Activated CD8-positive, alpha-beta memory T cell treated with anti-CD3 and anti-CD28 coated beads for 24 hours (primary cell): ENCODE data around the gene KCNV2.

Experiments used
- DNase-seq: peaks from one replicate; pipeline ENCODE4 v3.0.0-alpha.2; 2020

The KCNV2 gene

GRCh38 chr9:2722715-2723114 lies 5.4 kb downstream of the KCNV2 start:
- DNase-seq: no peak

- no peak for DNase-seq
These were observed 6.2 kb downstream of the KCNV2 start for GRCh38 chr9:2723376-2724065.

- no peak for DNase-seq
These were observed 7.8 kb downstream of the KCNV2 start for GRCh38 chr9:2725126-2725525.

- no peak for DNase-seq
These were observed 8.8 kb downstream of the KCNV2 start for GRCh38 chr9:2725898-2726649.

- DNase-seq: no peak
These were observed 9.5 kb downstream of the KCNV2 start for GRCh38 chr9:2726650-2727340.

- no peak for DNase-seq
These were observed 10.1 kb downstream of the KCNV2 start for GRCh38 chr9:2727374-2727773.

GRCh38 chr9:2727966-2728613 lies 10.8 kb downstream of the KCNV2 start:
- no peak for DNase-seq

GRCh38 chr9:2729003-2729402 lies 11.7 kb downstream of the KCNV2 start:
- DNase-seq: no peak

GRCh38 chr9:2729721-2730120 lies 12.4 kb downstream of the KCNV2 start:
- DNase-seq: no peak

- no peak for DNase-seq
These were observed 13.7 kb downstream of the KCNV2 start for GRCh38 chr9:2730971-2731370.

GRCh38 chr9:2732492-2732891 lies 15.2 kb downstream of the KCNV2 start:
- DNase-seq: no peak

- no peak for DNase-seq
These were observed 23.3 kb downstream of the KCNV2 start for GRCh38 chr9:2740616-2741015.

- DNase-seq: no peak
These were observed 24.3 kb downstream of the KCNV2 start for GRCh38 chr9:2741441-2742158.

- DNase-seq: no peak
These were observed 24.9 kb downstream of the KCNV2 start for GRCh38 chr9:2742214-2742613.

GRCh38 chr9:2743937-2744529 lies 26.7 kb downstream of the KCNV2 start:
- no peak for DNase-seq

- DNase-seq: no peak
These were observed 28.5 kb downstream of the KCNV2 start for GRCh38 chr9:2745560-2746380.

GRCh38 chr9:2749485-2749884 lies 32.2 kb downstream of the KCNV2 start:
- no peak for DNase-seq

GRCh38 chr9:2755285-2755684 lies 38.0 kb downstream of the KCNV2 start:
- DNase-seq: no peak

- DNase-seq: no peak
These were observed 41.0 kb downstream of the KCNV2 start for GRCh38 chr9:2758162-2758897.

- no peak for DNase-seq
These were observed 41.7 kb downstream of the KCNV2 start for GRCh38 chr9:2758898-2759510.
